NCI-H2196 (cell line): ENCODE measurements around the gene GABRB3.
"Not testable (repeated sequence)": the region's sequence is repeated elsewhere in the genome, so short reads cannot be mapped to it uniquely, and the experiment has no call there.

ENCODE experiments used
- DNase-seq: peaks from one replicate; lab custom pipeline; 2025; ENCODE audit not compliant: unreplicated experiment; lab: John Stamatoyannopoulos, UW

The GABRB3 gene

GRCh38 chr15:26736502-26737248, 36.2 kb downstream of the GABRB3 start:
- no peak for DNase-seq

DNA sequence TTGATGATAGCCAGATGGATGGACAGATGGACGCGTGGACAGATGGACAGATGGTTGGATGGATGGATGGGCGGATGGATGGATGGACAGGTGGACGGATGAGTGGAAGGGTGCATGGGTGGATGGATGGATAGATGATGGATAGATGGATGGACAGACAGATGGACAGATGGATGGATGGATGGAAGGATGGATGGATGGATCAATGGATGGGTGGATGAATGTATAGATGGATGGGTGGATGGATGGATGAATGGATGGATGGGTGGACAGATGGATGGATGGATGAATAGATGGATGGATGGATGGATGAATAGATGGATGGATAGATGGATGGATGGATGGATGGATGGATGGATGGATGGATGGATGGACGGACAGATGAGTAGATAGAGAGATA, 40.9 kb downstream of the GABRB3 start:
- DNase-seq: no peak

DNA sequence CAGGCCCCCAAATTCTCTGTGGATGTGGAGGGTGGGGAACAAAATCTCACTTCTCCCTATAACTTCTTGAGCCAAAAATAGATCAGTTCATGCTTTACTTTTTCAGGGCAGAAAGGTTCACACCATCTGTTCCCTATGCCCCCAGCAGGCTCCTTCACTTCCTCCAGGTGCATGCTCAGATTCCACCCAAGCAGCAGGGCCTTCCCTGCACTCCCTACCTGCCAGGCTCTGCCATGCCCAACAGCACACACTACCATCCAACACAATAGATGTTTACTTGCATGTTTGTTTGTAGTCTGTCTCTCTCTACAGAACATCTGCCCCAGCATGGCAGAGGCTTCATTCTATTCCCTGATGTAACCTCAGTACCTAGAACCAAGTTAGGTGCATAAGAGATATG, 43.3 kb downstream of the GABRB3 start:
- no peak for DNase-seq

DNA sequence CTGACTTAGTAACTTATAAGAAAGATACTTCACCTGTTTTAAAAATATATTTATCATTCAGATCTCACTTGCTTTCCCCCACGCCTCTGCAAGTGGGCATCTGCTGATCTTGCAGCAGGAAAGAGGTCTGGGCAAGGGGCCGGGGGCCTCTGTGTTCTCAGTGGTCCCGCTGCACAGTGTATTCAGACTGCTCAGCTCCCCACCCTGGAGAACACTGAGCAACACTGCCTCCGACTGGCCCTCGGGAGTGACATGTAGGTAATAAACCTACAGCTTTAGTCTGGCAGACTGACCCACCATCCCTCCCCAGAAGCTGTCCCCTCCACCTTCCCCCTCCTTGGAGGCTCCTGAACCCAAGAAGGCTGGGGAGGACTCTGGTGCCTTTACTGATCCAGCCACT, 43.8 kb downstream of the GABRB3 start:
- no peak for DNase-seq

- DNase-seq: no peak
These were observed 48.3 kb downstream of the GABRB3 start for GRCh38 chr15:26724381-26725150.

- DNase-seq: no peak
These were observed 50.2 kb downstream of the GABRB3 start for GRCh38 chr15:26722621-26723160.

DNA sequence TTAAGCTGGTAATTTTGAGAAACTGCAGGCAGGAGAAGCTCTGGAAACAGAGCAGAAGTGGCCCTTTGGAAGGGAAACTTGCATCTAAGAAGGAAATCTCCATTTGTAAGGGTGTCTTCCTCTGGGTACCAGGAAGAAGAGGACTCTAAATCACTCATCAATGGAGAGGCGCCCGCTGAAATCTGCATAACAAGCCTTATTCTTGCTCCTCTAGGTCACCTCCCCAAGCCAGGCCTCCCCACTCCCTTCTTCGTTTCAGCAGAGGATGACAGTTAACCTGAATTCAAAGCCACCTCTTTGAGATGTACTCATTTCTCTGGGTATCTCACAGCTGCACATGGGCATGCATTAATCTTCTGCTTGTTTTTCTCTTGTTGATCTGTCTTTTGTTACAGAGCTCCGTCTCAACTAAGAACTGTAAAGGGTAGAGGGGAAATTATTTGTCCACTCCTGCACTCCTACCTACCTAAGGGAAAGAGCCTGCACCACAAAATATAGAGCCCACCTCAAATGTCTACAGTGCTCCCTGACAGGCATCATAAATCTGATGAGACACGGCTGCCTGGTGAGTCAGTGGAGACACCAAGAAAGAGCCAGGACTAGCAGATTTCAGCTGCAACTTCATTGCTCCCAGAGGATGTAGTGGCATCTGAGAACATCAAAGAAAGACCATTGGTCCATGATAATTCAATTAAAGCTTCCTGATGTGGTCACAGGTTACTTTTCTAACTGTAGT, 51.5 kb downstream of the GABRB3 start:
- no peak for DNase-seq

DNA sequence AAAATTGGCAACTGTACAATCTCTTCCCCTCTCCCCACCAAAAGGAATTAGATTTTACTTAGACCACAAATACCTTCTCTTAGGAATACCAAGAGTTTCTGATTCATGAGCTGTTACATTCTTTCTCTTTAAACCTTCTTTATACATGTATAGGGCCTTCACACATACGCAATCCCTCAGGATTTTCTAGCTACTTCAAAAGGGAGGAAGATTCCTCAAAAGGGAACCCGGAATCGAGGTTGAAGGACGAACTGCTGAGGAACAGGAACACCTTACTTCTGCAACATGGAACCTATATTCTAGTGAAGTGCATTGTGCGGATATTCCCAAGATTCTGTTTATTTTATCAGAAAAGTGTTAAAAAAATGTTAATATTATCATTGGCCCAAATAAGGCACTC, 52.3 kb downstream of the GABRB3 start:
- no peak for DNase-seq

- DNase-seq: not testable (repeated sequence)
These were observed 53.0 kb downstream of the GABRB3 start for GRCh38 chr15:26719866-26720265.

DNA sequence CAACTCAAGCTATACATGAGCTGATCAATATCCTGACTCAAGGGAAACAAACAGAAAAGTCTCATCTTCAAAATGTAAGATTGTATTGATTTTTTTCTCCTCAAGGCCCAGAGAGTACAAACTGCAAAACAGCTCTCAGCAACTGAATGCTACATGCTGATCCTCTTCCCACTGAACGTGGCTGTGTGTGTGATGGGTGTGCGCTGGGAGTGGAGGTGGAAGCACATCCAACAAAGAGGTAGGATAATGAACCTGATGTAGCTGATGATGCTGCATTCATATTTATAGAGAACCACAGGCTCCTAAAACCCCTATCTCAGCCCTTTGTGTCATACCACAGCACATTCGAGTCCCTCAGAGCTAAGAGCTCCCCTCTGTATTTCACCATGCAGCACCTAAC, 56.8 kb downstream of the GABRB3 start:
- DNase-seq: no peak

DNA sequence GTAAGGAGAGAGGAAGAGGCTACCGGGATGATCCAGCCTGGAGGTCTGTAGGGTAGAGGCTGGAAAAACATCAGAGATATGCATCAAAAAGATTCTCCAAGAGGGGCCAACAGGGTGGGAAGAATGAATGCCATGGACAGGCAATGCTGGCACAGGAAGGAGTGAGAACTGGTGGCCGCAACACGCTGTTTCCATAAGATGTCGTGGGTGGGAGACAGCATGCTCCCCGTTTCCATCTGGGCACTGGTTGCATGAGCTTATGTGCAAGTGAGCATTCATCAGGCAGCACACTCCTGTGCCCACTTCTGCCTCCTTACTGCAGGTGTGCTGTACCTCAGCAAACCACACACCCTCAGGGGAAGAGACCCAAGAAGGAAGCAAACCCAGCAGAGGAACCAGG, 59.4 kb downstream of the GABRB3 start:
- no peak for DNase-seq

GRCh38 chr15:26712335-26712734, 60.5 kb downstream of the GABRB3 start:
- no peak for DNase-seq

GRCh38 chr15:26711445-26711844, 61.4 kb downstream of the GABRB3 start:
- no peak for DNase-seq

DNA sequence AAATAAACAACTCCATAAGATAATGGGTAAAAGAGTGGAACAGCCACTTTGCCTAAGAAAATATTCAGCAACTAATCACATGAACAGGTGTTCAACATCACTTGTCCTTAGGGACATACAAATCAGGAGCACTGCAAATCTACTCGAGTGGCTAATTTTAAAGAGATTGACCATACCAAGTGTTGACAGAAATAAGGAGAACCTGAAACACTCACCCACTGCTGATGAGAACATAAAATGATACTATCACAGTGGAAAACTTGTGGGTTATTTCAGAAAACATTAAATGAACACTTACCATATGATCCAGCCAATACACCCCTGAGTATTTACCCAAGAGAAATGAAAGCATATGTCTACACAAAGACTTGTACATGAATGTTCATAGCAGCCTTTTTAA, 70.5 kb downstream of the GABRB3 start:
- no peak for DNase-seq

GRCh38 chr15:26698555-26698954, 74.3 kb downstream of the GABRB3 start:
- DNase-seq: no peak

- DNase-seq: no peak
These were observed 75.0 kb downstream of the GABRB3 start for GRCh38 chr15:26697913-26698312.

DNA sequence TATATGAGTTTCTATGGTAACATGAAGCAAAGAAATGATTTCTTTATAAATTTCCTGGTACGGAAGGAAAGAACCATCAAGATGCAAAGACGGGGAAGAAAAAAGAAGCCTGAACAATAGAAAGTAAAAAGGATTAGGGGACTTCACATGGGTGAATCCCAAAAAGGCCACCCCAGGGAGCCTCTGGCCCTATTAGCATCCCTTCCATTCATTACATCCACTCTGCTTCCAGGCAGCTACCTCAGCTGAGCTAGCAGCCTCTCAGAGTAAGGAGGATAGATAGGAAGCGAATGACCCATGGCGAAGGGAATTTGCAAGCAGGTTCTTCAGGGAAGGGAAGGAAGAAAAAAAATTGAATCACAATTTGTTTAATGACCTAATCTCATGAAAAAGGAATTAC, 81.6 kb downstream of the GABRB3 start:
- DNase-seq: no peak

GRCh38 chr15:26690778-26691177, 82.1 kb downstream of the GABRB3 start:
- no peak for DNase-seq

GRCh38 chr15:26689462-26689861, 83.4 kb downstream of the GABRB3 start:
- no peak for DNase-seq

DNA sequence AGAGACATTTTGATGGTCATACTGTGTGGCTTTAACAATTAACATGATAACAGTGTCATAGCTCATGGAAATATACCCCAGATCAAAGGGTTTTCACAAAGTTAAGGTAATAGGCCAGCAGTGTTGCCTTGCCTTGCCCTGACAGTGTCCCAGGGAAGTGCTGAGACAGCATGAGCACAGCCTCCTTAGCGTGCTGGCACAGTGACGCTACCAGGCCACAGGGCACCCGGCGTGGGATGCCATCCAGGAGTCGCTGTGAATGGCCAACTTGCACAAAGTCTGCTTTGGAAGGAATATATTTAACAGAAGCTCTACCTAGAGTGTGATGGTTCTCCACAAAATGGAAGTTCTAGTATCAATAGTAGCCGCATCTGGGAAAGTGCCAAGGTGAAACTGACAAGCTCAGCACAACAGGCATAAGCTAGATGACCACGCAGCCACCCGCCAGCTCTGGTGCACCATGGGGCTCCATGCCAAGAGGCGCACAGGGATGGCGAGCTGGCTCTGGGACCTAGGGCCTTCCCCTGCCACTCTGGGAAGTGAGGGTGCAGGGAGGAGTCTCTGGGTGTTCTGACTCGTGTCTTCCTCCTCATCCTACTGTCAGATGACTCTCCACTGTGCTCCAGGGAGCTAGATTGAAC, 86.2 kb downstream of the GABRB3 start:
- no peak for DNase-seq

GRCh38 chr15:26682598-26683164, 90.2 kb downstream of the GABRB3 start:
- no peak for DNase-seq
